ENCODE data around the gene GNG12. TPM values are rescaled to one million over a fixed set of nuclear protein-coding genes. Genes with fewer than 3 reads are reported as not detected.

Gene GNG12
- total and polyA plus RNA-seq, 2 donors (not counting 3 experiments of a cell fraction or from before 2014, with no cell fraction given), result 107 to 152 TPM

- intact Hi-C loops (cut with micrococcal nuclease), result loop anchor here (1.0 to 2.0 kb wide), 7 partner anchors 10 to 254 kb away; partner anchors contain the start of genes GNG12 and SERBP1
- Histone ChIP-seq H3K9me1 (replicated peaks; ENCODE audit: control insufficient read depth, extremely low read depth, insufficient read depth, low read length) (no peaks in the 10 kb centered on the region), H3K27me3 (ENCODE audit: control insufficient read depth in 2 of 2, insufficient read depth in 2 of 2, low read length in 2 of 2) (no peaks in the 10 kb centered on the region), H3K9ac (replicated peaks; ENCODE audit: extremely low read depth, insufficient read depth, low read length) (peak overlapping the region; percentile 63), H3K4me2 (ENCODE audit: insufficient read depth, low read length) (peak overlapping the region; percentile 80), H4K20me1 (replicated peaks; ENCODE audit: control insufficient read depth, extremely low read depth, insufficient read depth, low read length) (no peaks in the 10 kb centered on the region), H3K36me3 (ENCODE audit: control insufficient read depth in 2 of 2, extremely low read depth in 1 of 2, insufficient read depth in 2 of 2, low read length in 2 of 2) (peaks cover 0 to 8% of the 10 kb centered on the region in 2 experiments), H2AFZ (ENCODE audit: low read depth, low read length) (peak overlapping the region; percentile 52), H3K4me3 (replicated peaks in 1 of 3; ENCODE audit: insufficient read depth in 1 of 3, low read depth in 1 of 3, low read length in 3 of 3) (peak overlapping the region in 2 of 3 experiments; percentile 5 to 47), H3K9me3 (replicated peaks; ENCODE audit: control insufficient read depth, insufficient read depth, low read length) (no peaks in the 10 kb centered on the region), H3K79me2 (ENCODE audit: control insufficient read depth, insufficient read depth, low read length) (peaks cover 18% of the 10 kb centered on the region), H3K4me1 (ENCODE audit: control insufficient read depth, extremely low read depth, insufficient read depth, low read length) (peaks cover 43% of the 10 kb centered on the region), H3K27ac (ENCODE audit: insufficient read depth, low read depth, low read length) (peak overlapping the region; percentile 70)
- dilution Hi-C loops (cut with MboI; ENCODE audit: extremely low pct_ligation_motif_present, low sequenced_read_pairs), result no loop called here
- no peak for DNase-seq (ENCODE audit: low read depth, low spot score)
- ChIA-PET CTCF (interaction anchor here (0.6 to 7.7 kb wide), 19 partner anchors 10 to 256 kb away, joined by 3 to 87 read pairs (median 6); no protein-coding TSS in a partner anchor), POLR2A (interaction anchor here (0.6 to 2.9 kb wide), 23 partner anchors 10 to 769 kb away, joined by 3 to 22 read pairs (median 5); no protein-coding TSS in a partner anchor)
- TSS peak; percentile 28 for BruUV-seq (replicated peaks)
- TF ChIP-seq POLR2A (IDR thresholded peaks at IDR 0.05; ENCODE audit: low read depth, low read length), result no peak
- no peak for TF ChIP-seq EZH2 (IDR thresholded peaks at IDR 0.05; ENCODE audit: borderline replicate concordance, low read depth, low read length, severe bottlenecking)
- no peak for TF ChIP-seq CTCF (IDR thresholded peaks at IDR 0.05; ENCODE audit: extremely low read depth in 1 of 2, insufficient read depth in 1 of 2, low read depth in 1 of 2, low read length in 2 of 2)
- TF ChIP-seq FOS (IDR thresholded peaks at IDR 0.05; ENCODE audit: borderline replicate concordance, insufficient read depth, low read length), result no peak
- TF ChIP-seq MAX (IDR thresholded peaks at IDR 0.05; ENCODE audit: insufficient read depth, insufficient read length), result no peak
- FAIRE-seq, result no peak
Measured at GRCh38 chr1:67684526-67685066, 148.7 kb downstream of the GNG12 start.
